GM12872 (cell line): ENCODE measurements around the gene CLTB.

Source experiments
- CTCF ChIP-seq: IDR thresholded peaks from 3 replicates; pipeline ENCODE4 v1.5.1; 2011; ENCODE audit warnings: low read depth, mild to moderate bottlenecking, low read length, moderate library complexity; ENCODE audit not compliant: insufficient read depth

The CLTB gene

GRCh38 chr5:176394881-176395675, 21.3 kb downstream of the CLTB start:
- no peak for TF ChIP-seq CTCF

- TF ChIP-seq CTCF: no peak
These were observed 22.2 kb downstream of the CLTB start for GRCh38 chr5:176394096-176394495.

- TF ChIP-seq CTCF: no peak
These were observed 23.8 kb downstream of the CLTB start for GRCh38 chr5:176392526-176392925.

- TF ChIP-seq CTCF: no peak
These were observed 24.3 kb downstream of the CLTB start for GRCh38 chr5:176391999-176392398.

- TF ChIP-seq CTCF: no peak
These were observed 24.9 kb downstream of the CLTB start for GRCh38 chr5:176391479-176391878.

GRCh38 chr5:176389135-176390123, 26.9 kb downstream of the CLTB start:
- TF ChIP-seq CTCF: no peak

- TF ChIP-seq CTCF: no peak
These were observed 27.8 kb downstream of the CLTB start, which contains the start of the genes HIGD2A and NOP16 for GRCh38 chr5:176388444-176389134. HIGD2A (plus strand) TSS chr5:176388751; CDS start chr5:176388820, 69 bp downstream. NOP16 (minus strand) TSS chr5:176388598; CDS start chr5:176388539, 59 bp downstream.
